Epithelial cell of proximal tubule (primary cell): ENCODE data around the gene AFG3L2. TPM values are rescaled to one million over a fixed set of nuclear protein-coding genes. Genes with fewer than 3 reads are reported as not detected.
A peak's percentile ranks its signal among the peaks of the same experiment; 100 is the strongest.

ENCODE experiments used
- DNase-seq: peaks from one replicate; pipeline ENCODE4 v3.0.0-alpha.2; 2011; ENCODE audit warnings: low read depth
- H3K4me3 ChIP-seq: 2 replicates; pipeline ENCODE4 v1.5.1; 2011; ENCODE audit warnings: low read depth, mild to moderate bottlenecking, low read length
- total RNA-seq: library from RNA; depleted of rRNA; stranded (reverse); fragments of >200 nt; gene quantifications from 2 replicates; pipeline ENCODE4 v1.2.3, GENCODE V29; 2015
- TF ChIP-seq, protein P1 (sequence below): conservative IDR thresholded peaks from 2 replicates; pipeline ENCODE4 v1.5.1; 2012; ENCODE audit warnings: low read depth, mild to moderate bottlenecking, low read length

The AFG3L2 gene
- total RNA-seq, 1 donor from 2014 or later: 41.3 TPM

DNA sequence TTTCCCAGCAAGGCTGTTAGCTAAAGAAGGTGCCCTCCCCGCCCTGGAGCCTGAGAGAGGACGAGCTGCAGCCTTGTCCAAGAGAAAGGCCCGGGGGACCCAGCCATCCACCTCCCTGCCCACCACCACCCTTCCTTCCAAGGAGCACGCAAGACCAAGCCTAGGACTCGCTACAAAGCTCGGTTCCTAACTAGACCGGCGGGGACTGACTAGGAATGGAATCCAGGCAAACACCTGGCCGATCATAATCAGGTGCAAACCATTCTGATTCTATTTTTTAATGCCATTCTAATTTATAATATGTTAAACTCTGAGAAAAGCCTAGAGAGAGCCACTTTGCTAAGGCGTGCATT is 88.6 kb downstream of the AFG3L2 start:
- no peak for DNase-seq
- H3K4me3 ChIP-seq: peak overlapping the region; percentile 62
- TF ChIP-seq, protein P1, sequence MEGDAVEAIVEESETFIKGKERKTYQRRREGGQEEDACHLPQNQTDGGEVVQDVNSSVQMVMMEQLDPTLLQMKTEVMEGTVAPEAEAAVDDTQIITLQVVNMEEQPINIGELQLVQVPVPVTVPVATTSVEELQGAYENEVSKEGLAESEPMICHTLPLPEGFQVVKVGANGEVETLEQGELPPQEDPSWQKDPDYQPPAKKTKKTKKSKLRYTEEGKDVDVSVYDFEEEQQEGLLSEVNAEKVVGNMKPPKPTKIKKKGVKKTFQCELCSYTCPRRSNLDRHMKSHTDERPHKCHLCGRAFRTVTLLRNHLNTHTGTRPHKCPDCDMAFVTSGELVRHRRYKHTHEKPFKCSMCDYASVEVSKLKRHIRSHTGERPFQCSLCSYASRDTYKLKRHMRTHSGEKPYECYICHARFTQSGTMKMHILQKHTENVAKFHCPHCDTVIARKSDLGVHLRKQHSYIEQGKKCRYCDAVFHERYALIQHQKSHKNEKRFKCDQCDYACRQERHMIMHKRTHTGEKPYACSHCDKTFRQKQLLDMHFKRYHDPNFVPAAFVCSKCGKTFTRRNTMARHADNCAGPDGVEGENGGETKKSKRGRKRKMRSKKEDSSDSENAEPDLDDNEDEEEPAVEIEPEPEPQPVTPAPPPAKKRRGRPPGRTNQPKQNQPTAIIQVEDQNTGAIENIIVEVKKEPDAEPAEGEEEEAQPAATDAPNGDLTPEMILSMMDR: no peak

DNA sequence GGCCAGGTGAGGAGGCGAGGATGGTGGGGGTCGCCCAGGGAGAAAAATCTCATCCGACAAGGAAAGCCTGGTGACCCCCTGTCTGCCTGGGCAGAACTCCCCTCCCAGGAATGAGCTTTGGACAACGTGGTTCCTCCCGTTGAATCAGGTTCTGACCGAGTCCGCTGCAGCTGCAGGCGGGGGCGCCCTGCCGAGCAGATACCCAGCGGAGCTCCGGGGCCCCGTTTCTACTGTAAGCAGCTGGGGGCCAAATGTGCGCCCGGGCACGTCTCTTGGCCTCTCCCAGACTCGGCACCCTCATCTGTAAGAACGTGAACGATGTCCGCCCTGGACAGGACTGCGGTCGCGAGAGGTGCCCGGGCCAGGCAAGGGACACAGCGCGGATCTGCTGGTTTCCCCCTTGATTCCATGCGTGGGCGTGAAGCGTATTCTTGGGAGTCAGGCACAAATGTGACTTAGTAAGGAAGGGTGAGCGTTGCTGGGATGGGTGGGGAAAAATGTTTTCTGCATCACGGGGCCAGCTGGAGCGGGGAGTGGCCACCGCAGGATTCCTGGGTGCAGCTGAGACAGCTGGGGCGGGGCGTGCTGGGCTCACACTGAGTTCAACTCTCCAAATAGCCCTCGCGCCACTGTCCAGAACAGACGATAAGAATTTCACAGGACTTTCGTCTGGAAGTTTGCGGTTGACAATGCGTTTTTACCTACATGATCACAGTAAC is 89.2 kb downstream of the AFG3L2 start:
- H3K4me3 ChIP-seq: peak overlapping the region; percentile 62
- TF ChIP-seq, protein P1: no peak
- DNase-seq: no peak

DNA sequence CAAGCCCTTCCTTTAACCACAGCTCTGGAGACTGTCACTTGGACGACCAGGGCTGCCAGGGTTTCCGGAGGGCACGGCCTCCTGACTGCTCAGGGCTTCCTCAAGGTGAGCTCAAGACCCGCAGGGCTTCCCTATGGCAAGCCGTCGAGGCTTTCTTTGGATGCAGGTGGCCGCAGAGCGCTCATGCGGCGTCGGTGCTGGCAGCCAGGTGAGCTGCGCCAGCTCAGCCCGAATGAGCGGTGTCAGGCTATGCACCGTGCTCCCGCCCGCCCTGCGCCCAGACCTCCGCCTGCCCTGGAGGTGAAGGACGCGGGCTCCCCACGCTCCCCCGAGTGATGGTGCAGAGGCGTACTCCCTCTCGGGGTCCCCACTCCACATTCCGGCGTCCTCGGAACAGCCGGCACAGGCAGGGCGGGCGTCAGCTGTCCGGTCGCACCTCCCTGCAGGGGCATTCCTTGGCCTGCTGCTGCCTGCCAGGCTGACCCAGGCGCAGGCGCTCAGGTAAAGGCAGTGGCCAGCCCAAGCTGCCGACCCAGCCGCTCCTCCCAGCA is 89.8 kb downstream of the AFG3L2 start:
- H3K4me3 ChIP-seq: peak overlapping the region; percentile 62
- TF ChIP-seq, protein P1: no peak
- no peak for DNase-seq

DNA sequence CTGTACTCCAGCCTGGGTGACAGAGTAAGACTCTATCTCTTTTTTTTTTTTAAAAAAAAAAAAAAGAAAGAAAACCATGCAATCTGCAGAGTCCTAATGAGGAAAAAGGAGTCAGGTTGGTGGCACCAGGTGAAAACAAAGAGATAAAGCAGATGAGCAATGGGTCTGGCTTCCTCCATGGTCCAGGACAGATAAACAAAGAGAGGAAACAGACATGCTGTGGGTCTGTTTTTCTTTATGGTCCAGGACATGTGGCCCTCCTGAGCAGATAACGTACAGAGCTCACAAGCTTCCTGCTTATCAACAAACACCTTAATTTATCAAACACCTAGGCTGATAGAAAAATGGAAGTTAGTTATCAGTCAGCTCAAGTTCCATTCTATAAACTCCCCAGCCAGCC is 93.4 kb downstream of the AFG3L2 start:
- TF ChIP-seq, protein P1: no peak
- no peak overlapping the region for H3K4me3 ChIP-seq
- no peak for DNase-seq

DNA sequence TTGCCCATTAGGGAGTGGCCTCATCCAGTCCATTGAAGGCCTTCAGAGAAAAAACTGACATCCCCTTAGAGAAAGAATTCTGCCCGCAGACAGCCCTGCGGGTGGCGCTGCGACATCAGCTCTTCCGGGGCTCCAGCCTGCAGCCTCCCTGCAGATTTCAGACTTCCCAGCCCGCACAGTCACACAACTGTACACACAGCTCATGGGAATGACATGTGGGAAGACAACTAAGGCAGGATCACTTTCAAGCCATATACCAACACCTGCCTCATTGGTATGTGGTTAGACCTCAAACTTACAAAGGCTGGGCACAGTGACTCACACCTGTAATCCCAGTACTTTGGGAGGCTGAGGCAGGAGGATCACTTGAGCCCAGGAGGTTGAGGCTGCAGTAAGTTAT is 93.8 kb downstream of the AFG3L2 start:
- TF ChIP-seq, protein P1: peak; percentile 28
- H3K4me3 ChIP-seq: no peak overlapping the region
- no peak for DNase-seq

DNA sequence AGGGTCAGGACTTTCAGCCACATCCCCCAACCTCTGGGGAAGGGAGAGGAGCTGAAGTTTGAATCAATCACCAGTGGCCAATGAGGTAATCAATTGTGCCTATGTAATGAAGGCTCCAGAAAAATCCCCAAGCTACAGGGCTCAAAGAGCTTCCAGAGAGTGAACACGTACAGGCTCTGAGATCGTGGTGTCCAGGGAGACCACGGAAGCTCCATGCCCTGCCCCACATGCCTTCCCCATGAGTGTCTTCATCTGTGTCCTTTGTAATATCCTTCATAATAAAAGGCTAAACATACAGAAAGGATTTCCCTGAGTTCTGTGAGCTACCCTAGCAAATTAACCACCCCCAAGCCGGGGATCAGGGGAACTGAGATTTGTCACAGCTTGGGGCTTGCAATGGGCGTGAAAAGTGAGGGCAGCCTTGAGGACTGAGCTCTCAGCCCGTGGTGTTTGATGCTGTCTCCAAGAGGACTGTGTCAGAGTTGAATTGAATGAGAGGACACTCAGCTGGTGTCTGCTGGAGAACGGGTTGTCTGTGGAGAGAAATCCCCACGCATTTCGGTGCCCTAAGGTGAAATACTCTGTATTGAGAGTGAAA is 94.5 kb downstream of the AFG3L2 start:
- no peak overlapping the region for H3K4me3 ChIP-seq
- no peak for DNase-seq
- TF ChIP-seq, protein P1: no peak

DNA sequence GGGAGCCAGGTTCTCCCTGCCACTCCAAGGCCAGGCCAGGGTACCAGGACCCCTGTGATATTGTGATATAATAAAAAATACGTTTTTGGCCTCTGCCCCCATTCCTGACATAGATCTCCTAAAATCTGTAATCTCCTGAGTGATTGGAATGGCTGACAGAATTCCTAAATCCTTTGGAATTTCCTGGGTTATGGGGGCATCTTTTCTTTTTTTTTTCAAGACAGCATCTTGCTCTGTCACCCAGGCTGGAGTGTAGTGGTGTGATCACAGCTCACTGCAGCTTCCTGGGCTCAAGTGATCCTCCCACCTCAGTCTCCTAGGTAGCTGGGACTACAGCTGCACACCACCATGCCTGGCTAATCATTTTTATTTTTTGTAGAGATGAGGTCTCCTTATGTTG is 95.2 kb downstream of the AFG3L2 start:
- no peak overlapping the region for H3K4me3 ChIP-seq
- TF ChIP-seq, protein P1: no peak
- no peak for DNase-seq
